HL-60 (cell line): ENCODE data around the gene CD19.

Experiments used
- DNase-seq, 2 experiments: peaks; one replicate each; pipeline ENCODE4 v3.0.0-alpha.2; 2010 to 2020; ENCODE audit warnings: low read depth in 1 of 2, low spot score in 1 of 2
- H3K27ac ChIP-seq: fragments of 250-450 bp; sonication (Bioruptor Pico); replicated peaks from 2 replicates; pipeline ENCODE4 v1.5.1; 2020; ENCODE audit warnings: mild to moderate bottlenecking, moderate library complexity
- H3K27me3 ChIP-seq: fragments of 250-450 bp; sonication (Bioruptor Pico); 2 replicates; pipeline ENCODE4 v1.5.1; 2021; ENCODE audit warnings: mild to moderate bottlenecking, moderate library complexity; ENCODE audit not compliant: insufficient read depth, poor library complexity, severe bottlenecking
- H3K4me3 ChIP-seq: replicated peaks from 2 replicates; pipeline ENCODE4 v1.5.1; 2011; ENCODE audit warnings: mild to moderate bottlenecking, control low read depth, low read length; ENCODE audit not compliant: insufficient read depth
- GABPA ChIP-seq: IDR thresholded peaks from 2 replicates; pipeline ENCODE4 v1.6.1; 2012; ENCODE audit warnings: low read depth
- POLR2AphosphoS5 ChIP-seq: IDR thresholded peaks from 2 replicates; pipeline ENCODE4 v1.6.1; 2012; ENCODE audit warnings: low read depth
- SPI1 ChIP-seq: IDR thresholded peaks from 2 replicates; pipeline ENCODE4 v1.6.1; 2012; ENCODE audit warnings: low read depth, mild to moderate bottlenecking, borderline replicate concordance
- TF ChIP-seq, protein P1 (sequence below): IDR thresholded peaks from 2 replicates; pipeline ENCODE4 v1.6.1; 2012; ENCODE audit warnings: low read depth; ENCODE audit not compliant: insufficient replicate concordance
- TF ChIP-seq, protein P2 (sequence below): IDR thresholded peaks from one replicate; pipeline ENCODE4 v1.5.1; 2011; ENCODE audit warnings: low read length, control low read depth, inconsistent platforms; ENCODE audit not compliant: insufficient read depth

CD19 gene

DNA sequence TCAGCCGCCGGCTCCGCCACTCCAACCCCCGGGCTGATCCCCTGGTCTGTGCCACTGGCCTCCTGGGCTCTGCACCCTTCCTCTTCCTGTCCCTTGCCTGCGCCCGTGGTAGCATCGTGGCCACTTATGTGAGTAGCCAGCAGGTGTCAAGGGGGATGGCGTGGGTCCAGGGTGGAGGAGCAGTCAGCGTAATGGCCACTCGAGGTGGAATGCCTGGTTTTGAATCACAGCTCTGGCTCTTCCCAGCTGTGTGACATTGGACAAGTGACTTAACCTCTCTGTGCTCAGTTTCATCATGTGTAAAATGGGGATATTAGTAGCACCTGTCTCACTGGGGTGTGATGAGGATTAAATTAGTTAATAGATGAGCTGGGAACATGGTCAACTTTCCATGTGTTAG, 50.6 kb downstream of the CD19 start:
- Histone ChIP-seq H3K27me3 (no peaks in the 10 kb centered on the region), H3K27ac (no peak overlapping the region), H3K4me3 (no peak overlapping the region)
- DNase-seq = no peak
- TF ChIP-seq, protein P1, sequence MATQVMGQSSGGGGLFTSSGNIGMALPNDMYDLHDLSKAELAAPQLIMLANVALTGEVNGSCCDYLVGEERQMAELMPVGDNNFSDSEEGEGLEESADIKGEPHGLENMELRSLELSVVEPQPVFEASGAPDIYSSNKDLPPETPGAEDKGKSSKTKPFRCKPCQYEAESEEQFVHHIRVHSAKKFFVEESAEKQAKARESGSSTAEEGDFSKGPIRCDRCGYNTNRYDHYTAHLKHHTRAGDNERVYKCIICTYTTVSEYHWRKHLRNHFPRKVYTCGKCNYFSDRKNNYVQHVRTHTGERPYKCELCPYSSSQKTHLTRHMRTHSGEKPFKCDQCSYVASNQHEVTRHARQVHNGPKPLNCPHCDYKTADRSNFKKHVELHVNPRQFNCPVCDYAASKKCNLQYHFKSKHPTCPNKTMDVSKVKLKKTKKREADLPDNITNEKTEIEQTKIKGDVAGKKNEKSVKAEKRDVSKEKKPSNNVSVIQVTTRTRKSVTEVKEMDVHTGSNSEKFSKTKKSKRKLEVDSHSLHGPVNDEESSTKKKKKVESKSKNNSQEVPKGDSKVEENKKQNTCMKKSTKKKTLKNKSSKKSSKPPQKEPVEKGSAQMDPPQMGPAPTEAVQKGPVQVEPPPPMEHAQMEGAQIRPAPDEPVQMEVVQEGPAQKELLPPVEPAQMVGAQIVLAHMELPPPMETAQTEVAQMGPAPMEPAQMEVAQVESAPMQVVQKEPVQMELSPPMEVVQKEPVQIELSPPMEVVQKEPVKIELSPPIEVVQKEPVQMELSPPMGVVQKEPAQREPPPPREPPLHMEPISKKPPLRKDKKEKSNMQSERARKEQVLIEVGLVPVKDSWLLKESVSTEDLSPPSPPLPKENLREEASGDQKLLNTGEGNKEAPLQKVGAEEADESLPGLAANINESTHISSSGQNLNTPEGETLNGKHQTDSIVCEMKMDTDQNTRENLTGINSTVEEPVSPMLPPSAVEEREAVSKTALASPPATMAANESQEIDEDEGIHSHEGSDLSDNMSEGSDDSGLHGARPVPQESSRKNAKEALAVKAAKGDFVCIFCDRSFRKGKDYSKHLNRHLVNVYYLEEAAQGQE = no peak
- TF ChIP-seq, protein P2, sequence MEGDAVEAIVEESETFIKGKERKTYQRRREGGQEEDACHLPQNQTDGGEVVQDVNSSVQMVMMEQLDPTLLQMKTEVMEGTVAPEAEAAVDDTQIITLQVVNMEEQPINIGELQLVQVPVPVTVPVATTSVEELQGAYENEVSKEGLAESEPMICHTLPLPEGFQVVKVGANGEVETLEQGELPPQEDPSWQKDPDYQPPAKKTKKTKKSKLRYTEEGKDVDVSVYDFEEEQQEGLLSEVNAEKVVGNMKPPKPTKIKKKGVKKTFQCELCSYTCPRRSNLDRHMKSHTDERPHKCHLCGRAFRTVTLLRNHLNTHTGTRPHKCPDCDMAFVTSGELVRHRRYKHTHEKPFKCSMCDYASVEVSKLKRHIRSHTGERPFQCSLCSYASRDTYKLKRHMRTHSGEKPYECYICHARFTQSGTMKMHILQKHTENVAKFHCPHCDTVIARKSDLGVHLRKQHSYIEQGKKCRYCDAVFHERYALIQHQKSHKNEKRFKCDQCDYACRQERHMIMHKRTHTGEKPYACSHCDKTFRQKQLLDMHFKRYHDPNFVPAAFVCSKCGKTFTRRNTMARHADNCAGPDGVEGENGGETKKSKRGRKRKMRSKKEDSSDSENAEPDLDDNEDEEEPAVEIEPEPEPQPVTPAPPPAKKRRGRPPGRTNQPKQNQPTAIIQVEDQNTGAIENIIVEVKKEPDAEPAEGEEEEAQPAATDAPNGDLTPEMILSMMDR = no peak
- no peak for TF ChIP-seq GABPA
- TF ChIP-seq SPI1 = no peak
- TF ChIP-seq POLR2AphosphoS5 = no peak

DNA sequence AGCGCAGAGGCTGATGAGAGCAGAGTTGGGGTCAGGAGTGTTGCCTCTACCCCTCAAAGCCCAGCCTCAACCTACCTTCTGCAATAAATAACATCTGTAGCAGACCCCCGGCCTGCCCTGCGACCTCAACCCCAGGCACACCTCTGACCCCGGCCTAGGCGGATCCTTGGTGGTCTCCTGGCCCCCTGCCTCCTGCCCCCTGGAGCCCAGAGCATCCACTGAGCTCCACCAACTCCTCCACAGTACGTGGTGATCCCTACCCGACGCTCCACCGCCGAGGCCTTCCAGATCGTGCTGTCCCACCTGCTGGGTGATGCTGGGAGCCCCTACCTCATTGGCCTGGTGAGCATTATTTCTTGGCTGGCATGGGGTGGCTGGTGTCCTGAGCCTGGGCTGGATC, 51.2 kb downstream of the CD19 start:
- H3K4me3 ChIP-seq = no peak overlapping the region
- DNase-seq = no peak
- TF ChIP-seq POLR2AphosphoS5 (no peak), SPI1 (no peak), GABPA (no peak)
- TF ChIP-seq, protein P2 = no peak
- TF ChIP-seq, protein P1 = no peak
- no peaks in the 10 kb centered on the region for H3K27me3 ChIP-seq
- no peak overlapping the region for H3K27ac ChIP-seq

DNA sequence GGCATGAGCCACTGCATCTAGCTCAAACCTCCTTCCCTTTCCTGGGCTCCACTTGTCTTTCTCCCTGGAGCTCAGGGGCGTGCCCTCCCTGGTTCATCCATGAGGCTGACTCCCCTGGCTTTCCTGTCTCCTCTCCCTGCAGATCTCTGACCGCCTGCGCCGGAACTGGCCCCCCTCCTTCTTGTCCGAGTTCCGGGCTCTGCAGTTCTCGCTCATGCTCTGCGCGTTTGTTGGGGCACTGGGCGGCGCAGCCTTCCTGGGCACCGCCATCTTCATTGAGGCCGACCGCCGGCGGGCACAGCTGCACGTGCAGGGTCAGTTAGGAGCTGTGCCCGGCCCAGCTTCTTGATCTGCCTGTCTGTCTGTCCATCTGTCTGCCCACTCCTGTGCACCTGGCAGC, 51.9 kb downstream of the CD19 start:
- TF ChIP-seq POLR2AphosphoS5 (no peak), GABPA (no peak), SPI1 (no peak)
- TF ChIP-seq, protein P2 = no peak
- TF ChIP-seq, protein P1 = no peak

More for the DNA sequence above, 51.9 kb downstream of the CD19 start:
- Histone ChIP-seq H3K4me3 (no peak overlapping the region), H3K27ac (no peak overlapping the region), H3K27me3 (no peaks in the 10 kb centered on the region)
- DNase-seq = no peak
